K562 (cell line): Measurements from ENCODE around the gene SPATS2L. TPM values are rescaled to one million over a fixed set of nuclear protein-coding genes. Genes with fewer than 3 reads are reported as not detected.

Experiments
- ATAC-seq: fragments of 200-7000 bp; cut with Tn5 transposase; 3 replicates; pipeline ENCODE4 v1.9.1; 2020; ENCODE audit warnings: moderate library complexity
- BruUV-seq: library from RNA; stranded (reverse); fragments of 400-500 nt; replicated peaks from 2 replicates; lab custom pipeline; 2021; lab: Mats Ljungman, UMichigan
- CTCF ChIA-PET: fragments of 300-600 bp; formaldehyde crosslinking; extraction: SDS; loops from one replicate; lab custom pipeline; 2021; ENCODE audit warnings: low intra/inter-chr PET ratio; lab: Yijun Ruan, JAX
- POLR2A ChIA-PET: fragments of 300-600, 350-650 bp; sonication (Branson Sonifier 250); formaldehyde crosslinking; extraction: SDS; loops from one replicate; lab custom pipeline; 2021; ENCODE audit warnings: antibody characterized with exemption, inconsistent platforms; lab: Yijun Ruan, JAX
- DNase-seq, 4 experiments: peaks; one replicate each; pipeline versions ENCODE4 v3.0.0 to v3.0.0-alpha.2; 2011 to 2018; ENCODE audit warnings: low spot score in 3 of 4, mixed read lengths in 3 of 4; ENCODE audit errors: extremely low read depth in 1 of 4
- FAIRE-seq: peaks from 2 replicates; lab custom pipeline; 2011; peaks lifted over from hg19 to GRCh38; lab: Jason Lieb, UNC
- H2AFZ ChIP-seq: 2 replicates; pipeline ENCODE4 v1.6.0; 2011; ENCODE audit warnings: low read depth, low read length, control low read depth, inconsistent platforms
- H3K27ac ChIP-seq: fragments of 200-600 bp; 3 replicates; pipeline ENCODE4 v1.8.0; 2011; ENCODE audit warnings: low read depth, mild to moderate bottlenecking, control low read depth, inconsistent platforms, low read length, moderate library complexity, mixed read lengths; ENCODE audit errors: extremely low read depth
- H3K27me3 ChIP-seq, 2 experiments: fragments of 300-600 bp in 1 of 2; 2 replicates in 1 of 2; 3 replicates in 1 of 2; pipeline versions ENCODE4 v1.6.0 to v1.8.0; 2011; ENCODE audit warnings: inconsistent platforms in 2 of 2, low read length in 2 of 2, mild to moderate bottlenecking in 1 of 2, mixed read lengths in 1 of 2, moderate library complexity in 1 of 2; ENCODE audit not compliant: control insufficient read depth in 2 of 2, insufficient read depth in 2 of 2
- H3K36me3 ChIP-seq: fragments of 300-600 bp; 3 replicates; pipeline ENCODE4 v1.8.0; 2011; ENCODE audit warnings: mild to moderate bottlenecking, low read length, inconsistent platforms; ENCODE audit not compliant: control insufficient read depth, insufficient read depth
- H3K4me1 ChIP-seq, 2 experiments: fragments of 200-600 bp in 1 of 2; replicated peaks in 1 of 2; 2 replicates in 1 of 2; 3 replicates in 1 of 2; pipeline versions ENCODE4 v1.5.1 to v1.8.0; 2011; ENCODE audit warnings: inconsistent platforms in 2 of 2, low read length in 2 of 2, mild to moderate bottlenecking in 1 of 2, mixed read lengths in 1 of 2, moderate library complexity in 1 of 2; ENCODE audit not compliant: control insufficient read depth in 2 of 2, insufficient read depth in 2 of 2
- H3K4me2 ChIP-seq: 2 replicates; pipeline ENCODE4 v1.6.1; 2011; ENCODE audit warnings: low read length, control low read depth, inconsistent platforms, mixed read lengths; ENCODE audit not compliant: insufficient read depth
- H3K4me3 ChIP-seq: fragments of 200-600 bp; sonication (generic), shearing (Covaris generic); 2 replicates; pipeline ENCODE4 v1.5.1; 2016; ENCODE audit warnings: control low read depth, inconsistent platforms
- H3K79me2 ChIP-seq: fragments of 200-600 bp; 3 replicates; pipeline ENCODE4 v1.8.0; 2011; ENCODE audit warnings: low read length, inconsistent platforms; ENCODE audit not compliant: control insufficient read depth, insufficient read depth
- H3K9ac ChIP-seq, 2 experiments: 2 replicates each; pipeline versions ENCODE4 v1.6.0 to v1.6.1; 2011; ENCODE audit warnings: low read depth in 2 of 2, low read length in 2 of 2, control low read depth in 1 of 2, inconsistent platforms in 1 of 2, mild to moderate bottlenecking in 1 of 2, mixed read lengths in 1 of 2; ENCODE audit not compliant: insufficient read depth in 1 of 2
- H3K9me1 ChIP-seq: one replicate; pipeline ENCODE4 v1.6.0; 2011; ENCODE audit warnings: inconsistent platforms, mild to moderate bottlenecking, low read length, moderate library complexity; ENCODE audit not compliant: control insufficient read depth, insufficient read depth
- H3K9me3 ChIP-seq: replicated peaks from 2 replicates; pipeline ENCODE4 v1.5.1; 2011; ENCODE audit warnings: low read depth, low read length, inconsistent platforms; ENCODE audit not compliant: control insufficient read depth, insufficient read depth
- H4K20me1 ChIP-seq: replicated peaks from 2 replicates; pipeline ENCODE4 v1.6.1; 2011; ENCODE audit warnings: low read length, inconsistent platforms, mixed read lengths; ENCODE audit not compliant: control insufficient read depth, insufficient read depth
- BDP1 ChIP-seq: IDR thresholded peaks from 3 replicates; pipeline ENCODE4 v1.6.1; 2011; ENCODE audit not compliant: insufficient read length, insufficient read depth
- BRD9 ChIP-seq: fragments of 450-650 bp; IDR thresholded peaks from 2 replicates; pipeline ENCODE4 v1.6.1; 2018; ENCODE audit warnings: low read depth; ENCODE audit not compliant: partially characterized antibody
- BRF1 ChIP-seq: IDR thresholded peaks from 3 replicates; pipeline ENCODE4 v1.6.1; 2011; ENCODE audit warnings: borderline replicate concordance, mild to moderate bottlenecking; ENCODE audit not compliant: insufficient read length; ENCODE audit errors: extremely low read depth
- CXXC5 ChIP-seq: fragments of 250-450 bp; sonication (Bioruptor Pico); IDR thresholded peaks from 2 replicates; pipeline ENCODE4 v1.8.0; 2022; ENCODE audit warnings: inconsistent platforms, mild to moderate bottlenecking, moderate library complexity
- GTF2F1 ChIP-seq: IDR thresholded peaks from 2 replicates; pipeline ENCODE4 v1.6.1; 2011; ENCODE audit warnings: low read depth, low read length, improper control_type of control experiment
- HMGN3 ChIP-seq: IDR thresholded peaks from 2 replicates; pipeline ENCODE4 v1.6.1; 2011; ENCODE audit warnings: borderline replicate concordance, low read depth, mild to moderate bottlenecking, mixed read lengths, low read length; ENCODE audit not compliant: insufficient read length; ENCODE audit errors: extremely low read depth
- LARP7 ChIP-seq: fragments of 450-650 bp; IDR thresholded peaks from 2 replicates; pipeline ENCODE4 v1.6.1; 2016
- MYC ChIP-seq, 2 experiments: fragments of 250-450 bp in 1 of 2; sonication (Bioruptor Pico) in 1 of 2; IDR thresholded peaks; 2 replicates each; pipeline versions ENCODE4 v1.5.1 to v1.6.1; 2012 to 2021; ENCODE audit warnings: low read depth in 2 of 2, borderline replicate concordance in 1 of 2, improper control_type of control experiment in 1 of 2, low read length in 1 of 2, mild to moderate bottlenecking in 1 of 2, moderate library complexity in 1 of 2
- NFYB ChIP-seq: IDR thresholded peaks from 2 replicates; pipeline ENCODE4 v1.6.1; 2011; ENCODE audit warnings: mild to moderate bottlenecking, moderate library complexity; ENCODE audit not compliant: insufficient read length; ENCODE audit errors: extremely low read depth
- POU5F1 ChIP-seq: fragments of 150-350 bp; IDR thresholded peaks from 2 replicates; pipeline ENCODE4 v1.6.1; 2014; ENCODE audit warnings: borderline replicate concordance, low read length, low read depth, mild to moderate bottlenecking; ENCODE audit not compliant: partially characterized antibody
- RBM17 ChIP-seq: fragments of 200-400 bp; formaldehyde crosslinking; IDR thresholded peaks from 2 replicates; pipeline ENCODE4 v1.6.1; 2017; ENCODE audit warnings: low read depth, mild to moderate bottlenecking, low read length, borderline replicate concordance
- RHOXF2B ChIP-seq: fragments of 250-450 bp; sonication (Bioruptor Pico); conservative IDR thresholded peaks from 2 replicates; pipeline ENCODE4 v1.5.1; 2021
- SIN3A ChIP-seq, 2 experiments: fragments of 150-350 bp in 1 of 2; IDR thresholded peaks; 2 replicates each; pipeline ENCODE4 v1.6.1; 2011 to 2016; ENCODE audit warnings: borderline replicate concordance in 2 of 2, low read depth in 2 of 2, low read length in 2 of 2, mild to moderate bottlenecking in 2 of 2, moderate library complexity in 2 of 2; ENCODE audit not compliant: control insufficient read depth in 1 of 2
- TARDBP ChIP-seq: fragments of 450-650 bp; IDR thresholded peaks from 2 replicates; pipeline ENCODE4 v1.6.1; 2016
- ZBTB34 ChIP-seq: fragments of 250-450 bp; sonication (Bioruptor Pico); IDR thresholded peaks from 2 replicates; pipeline ENCODE4 v1.8.0; 2021; ENCODE audit warnings: mild to moderate bottlenecking, moderate library complexity
- ZNF143 ChIP-seq: sonication (generic); formaldehyde crosslinking; IDR thresholded peaks from 2 replicates; pipeline ENCODE4 v1.9.0; 2022; ENCODE audit warnings: mild to moderate bottlenecking, missing genetic modification reagents
- WGBS: fragments of 100-300 bp; shearing (Covaris generic); methylation state at CpG from one replicate; pipeline ENCODE4 v1.1.6; 2016; ENCODE audit warnings: low coverage, mixed read lengths; ENCODE audit not compliant: insufficient coverage; ENCODE audit errors: missing lambda C conversion rate; 5-methylcytosine and 5-hydroxymethylcytosine counted together
- in situ Hi-C: fragments of 300-500 bp; cut with MboI; formaldehyde crosslinking; loops from 4 replicates; pipeline ENCODE4 v1.15.0; 2018; ENCODE audit warnings: inconsistent platforms, mixed read lengths
- intact Hi-C: fragments of 100-400 bp; cut with micrococcal nuclease; formaldehyde crosslinking; loops from 2 replicates; pipeline ENCODE4 v1.14.2; 2022
- polyA plus RNA-seq, 8 experiments: library from polyadenylated mRNA; depleted of rRNA in 4 of 8; stranded (reverse) in 5 of 8; unstranded in 3 of 8; fragments of >200 nt; fragmentation: Nextera tagmentation in 2 of 8; fragmentation: Illumina TruSeq in 1 of 8; extraction: Ambion mirVana in 2 of 8; extraction: Trizol in 1 of 8; gene quantifications; 2 replicates each; pipeline versions ENCODE4 v1.2.1 to v1.2.3, GENCODE V29; 2011 to 2014; ENCODE audit warnings: inconsistent platforms in 1 of 8, missing spikeins in 1 of 8
- total RNA-seq, 7 experiments: library from RNA; depleted of rRNA in 6 of 7; stranded (reverse); fragments of >200 nt in 6 of 7; fragmentation: Illumina TruSeq in 2 of 7; extraction: Trizol in 2 of 7; gene quantifications; 2 replicates each; pipeline versions ENCODE4 v1.2.1 to v1.2.3, GENCODE V29; 2011 to 2021; ENCODE audit warnings: low replicate concordance in 1 of 7
- TF ChIP-seq, protein P1 (sequence below): sonication (generic); formaldehyde crosslinking; IDR thresholded peaks from 2 replicates; pipeline ENCODE4 v1.8.1; 2022; ENCODE audit warnings: missing genetic modification reagents
- TF ChIP-seq, protein P2 (sequence below): sonication (generic); formaldehyde crosslinking; IDR thresholded peaks from 2 replicates; pipeline ENCODE4 v1.8.0; 2022; ENCODE audit warnings: mild to moderate bottlenecking, low read depth, missing genetic modification reagents
- TF ChIP-seq, protein P3 (sequence below): fragments of 450-650 bp; formaldehyde crosslinking; IDR thresholded peaks from 2 replicates; pipeline ENCODE4 v1.4.0; 2022; ENCODE audit warnings: mild to moderate bottlenecking, moderate library complexity

SPATS2L gene
- total and polyA plus RNA-seq, 9 of the 15 experiments (the other 6 are each of a cell fraction or from before 2014, with no cell fraction given): 11.3 to 41.5 (median 24.9) TPM

GRCh38 chr2:200443376-200443775 is 136.9 kb downstream of the SPATS2L start:
- no peak for DNase-seq
- intact Hi-C loops: no loop called here
- no peak overlapping the region for H3K9ac ChIP-seq
- no peaks in the 10 kb centered on the region for H3K79me2 ChIP-seq
- H4K20me1 ChIP-seq: no peaks in the 10 kb centered on the region
- POLR2A ChIA-PET: no interaction called here
- no peak for ATAC-seq
- no peak overlapping the region for H3K4me3 ChIP-seq
- H2AFZ ChIP-seq: no peak overlapping the region
- TF ChIP-seq RHOXF2B (CRISPR knock-in tag) (no peak), NFYB (no peak), ZNF143 (CRISPR knock-in tag) (no peak), BRD9 (no peak), CXXC5 (CRISPR knock-in tag) (no peak), LARP7 (no peak), TARDBP (no peak), BRF1 (no peak), BDP1 (no peak), MYC (IDR thresholded peaks at IDR 0.05; ENCODE audit: low read depth, low read length) (no peak), MYC (CRISPR knock-in tag; IDR thresholded peaks at IDR 0.05; ENCODE audit: borderline replicate concordance, low read depth) (no peak), GTF2F1 (no peak), RBM17 (no peak), ZBTB34 (CRISPR knock-in tag) (no peak), SIN3A (IDR thresholded peaks at IDR 0.05; ENCODE audit: borderline replicate concordance in 2 of 2, control insufficient read depth in 1 of 2, low read depth in 2 of 2, low read length in 2 of 2) (no peak), HMGN3 (no peak), POU5F1 (no peak)
- TF ChIP-seq, protein P1, sequence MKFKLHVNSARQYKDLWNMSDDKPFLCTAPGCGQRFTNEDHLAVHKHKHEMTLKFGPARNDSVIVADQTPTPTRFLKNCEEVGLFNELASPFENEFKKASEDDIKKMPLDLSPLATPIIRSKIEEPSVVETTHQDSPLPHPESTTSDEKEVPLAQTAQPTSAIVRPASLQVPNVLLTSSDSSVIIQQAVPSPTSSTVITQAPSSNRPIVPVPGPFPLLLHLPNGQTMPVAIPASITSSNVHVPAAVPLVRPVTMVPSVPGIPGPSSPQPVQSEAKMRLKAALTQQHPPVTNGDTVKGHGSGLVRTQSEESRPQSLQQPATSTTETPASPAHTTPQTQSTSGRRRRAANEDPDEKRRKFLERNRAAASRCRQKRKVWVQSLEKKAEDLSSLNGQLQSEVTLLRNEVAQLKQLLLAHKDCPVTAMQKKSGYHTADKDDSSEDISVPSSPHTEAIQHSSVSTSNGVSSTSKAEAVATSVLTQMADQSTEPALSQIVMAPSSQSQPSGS (CRISPR knock-in tag): no peak
- TF ChIP-seq, protein P2, sequence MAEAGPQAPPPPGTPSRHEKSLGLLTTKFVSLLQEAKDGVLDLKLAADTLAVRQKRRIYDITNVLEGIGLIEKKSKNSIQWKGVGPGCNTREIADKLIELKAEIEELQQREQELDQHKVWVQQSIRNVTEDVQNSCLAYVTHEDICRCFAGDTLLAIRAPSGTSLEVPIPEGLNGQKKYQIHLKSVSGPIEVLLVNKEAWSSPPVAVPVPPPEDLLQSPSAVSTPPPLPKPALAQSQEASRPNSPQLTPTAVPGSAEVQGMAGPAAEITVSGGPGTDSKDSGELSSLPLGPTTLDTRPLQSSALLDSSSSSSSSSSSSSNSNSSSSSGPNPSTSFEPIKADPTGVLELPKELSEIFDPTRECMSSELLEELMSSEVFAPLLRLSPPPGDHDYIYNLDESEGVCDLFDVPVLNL (CRISPR knock-in tag): no peak
- TF ChIP-seq, protein P3, sequence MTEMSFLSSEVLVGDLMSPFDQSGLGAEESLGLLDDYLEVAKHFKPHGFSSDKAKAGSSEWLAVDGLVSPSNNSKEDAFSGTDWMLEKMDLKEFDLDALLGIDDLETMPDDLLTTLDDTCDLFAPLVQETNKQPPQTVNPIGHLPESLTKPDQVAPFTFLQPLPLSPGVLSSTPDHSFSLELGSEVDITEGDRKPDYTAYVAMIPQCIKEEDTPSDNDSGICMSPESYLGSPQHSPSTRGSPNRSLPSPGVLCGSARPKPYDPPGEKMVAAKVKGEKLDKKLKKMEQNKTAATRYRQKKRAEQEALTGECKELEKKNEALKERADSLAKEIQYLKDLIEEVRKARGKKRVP: no peak
- TF ChIP-seq, all 486 proteins: peak for 0
- Histone ChIP-seq H3K9me1 (no peaks in the 10 kb centered on the region), H3K9me3 (no peaks in the 10 kb centered on the region), H3K4me1 (no peaks in the 10 kb centered on the region), H3K36me3 (no peaks in the 10 kb centered on the region), H3K4me2 (no peak overlapping the region), H3K27me3 (no peaks in the 10 kb centered on the region), H3K27ac (no peak overlapping the region)
- FAIRE-seq: no peak
- in situ Hi-C loops: no loop called here
- 55% methylated on average over 5 of the region's 5 CpGs for WGBS
- CTCF ChIA-PET: no interaction called here
- BruUV-seq: no TSS peak
